ENCODE measurements around the gene ABCB11. TPM values are rescaled to one million over a fixed set of nuclear protein-coding genes. Genes with fewer than 3 reads are reported as not detected.

Gene ABCB11
- total and polyA plus RNA-seq, 10 of the 15 experiments (the other 5 are each of a cell fraction or from before 2014, with no cell fraction given) = not detected

DNA sequence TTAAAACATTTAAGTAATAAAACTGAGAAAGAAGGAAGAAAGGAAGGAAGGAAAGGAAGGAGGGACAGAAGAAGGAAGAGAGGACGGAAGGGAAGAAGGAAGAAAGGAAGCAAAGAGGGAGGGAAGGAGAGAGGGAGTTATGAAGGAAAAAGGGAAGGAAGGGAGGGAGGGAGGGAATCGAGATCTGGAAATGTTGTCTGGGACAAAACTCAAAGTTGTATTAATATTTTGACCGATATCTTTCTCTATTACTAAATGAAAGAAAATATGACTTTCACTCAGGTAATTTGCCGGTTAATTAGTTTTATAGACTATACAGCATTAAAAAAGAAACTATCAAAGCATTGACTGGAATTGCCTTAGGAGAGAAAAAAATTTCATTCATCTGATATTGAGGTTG is 85.6 kb downstream of the ABCB11 start (continued):
- TF ChIP-seq HDGF (IDR thresholded peaks at IDR 0.05) (no peak), ZNF687 (IDR thresholded peaks at IDR 0.05) (no peak), MYB (IDR thresholded peaks at IDR 0.05; ENCODE audit: borderline replicate concordance, low read depth, low read length) (no peak), SUZ12 (IDR thresholded peaks at IDR 0.05; ENCODE audit: unreplicated experiment) (no peak), ZNF217 (IDR thresholded peaks at IDR 0.05) (no peak), SMC3 (IDR thresholded peaks at IDR 0.05; ENCODE audit: borderline replicate concordance, low read length) (no peak), SMAD1 (IDR thresholded peaks at IDR 0.05; ENCODE audit: low read depth, partially characterized antibody) (no peak), CHD1 (IDR thresholded peaks at IDR 0.05; ENCODE audit: low read depth, low read length) (no peak), EZH2 (IDR thresholded peaks at IDR 0.05; ENCODE audit: borderline replicate concordance, control insufficient read depth, low read depth, low read length) (no peak)

DNA sequence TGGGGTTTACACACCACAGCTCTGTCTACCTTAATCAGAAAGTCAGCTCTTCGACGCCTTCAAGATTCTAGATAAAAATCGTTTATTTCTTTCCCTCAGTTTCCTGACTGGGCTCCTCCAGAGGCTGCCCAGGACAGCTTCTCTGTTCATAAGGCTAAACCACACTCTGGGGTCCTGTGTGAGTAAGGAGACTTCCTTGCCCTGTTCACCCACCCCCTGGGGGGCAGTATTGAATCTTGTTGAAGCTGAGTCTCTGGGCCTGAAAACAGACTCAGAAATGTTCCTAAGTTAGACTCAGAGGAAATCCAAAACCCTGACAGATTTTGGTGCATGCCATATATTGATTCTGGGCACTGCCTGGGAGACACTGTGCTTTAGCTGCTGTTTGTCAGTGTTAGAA is 87.1 kb downstream of the ABCB11 start:
- Histone ChIP-seq H3K27ac (ENCODE audit: control insufficient read depth, insufficient read depth) (no peak overlapping the region), H3K4me3 (no peak overlapping the region), H2AFZ (ENCODE audit: control insufficient read depth, low read depth, low read length) (no peak overlapping the region), H3K4me1 (ENCODE audit: control insufficient read depth, insufficient read depth, low read length) (no peaks in the 10 kb centered on the region), H3K9me3 (replicated peaks; ENCODE audit: control insufficient read depth, insufficient read depth, low read length) (no peaks in the 10 kb centered on the region), H3K4me2 (ENCODE audit: control insufficient read depth, insufficient read depth) (no peak overlapping the region), H3K79me2 (ENCODE audit: control insufficient read depth, insufficient read depth, low read length) (no peaks in the 10 kb centered on the region), H3K27me3 (replicated peaks in 1 of 2; ENCODE audit: control insufficient read depth in 2 of 2, insufficient read depth in 2 of 2, low read length in 1 of 2) (0 out of 4 replicates have a peak, but pooled peaks cover 0 to 2% of the 10 kb centered on the region in 2 experiments), H3K36me3 (ENCODE audit: control insufficient read depth in 2 of 2, insufficient read depth in 2 of 2, low read length in 1 of 2) (no peaks in the 10 kb centered on the region), H3K9ac (ENCODE audit: control insufficient read depth, insufficient read depth, low read length) (no peak overlapping the region), H4K20me1 (ENCODE audit: control insufficient read depth, insufficient read depth) (no peaks in the 10 kb centered on the region)
- no peak for DNase-seq (ENCODE audit: low read depth, low spot score)
- ATAC-seq = no peak
- SMC1A ChIA-PET (ENCODE audit: uncharacterized antibody, unreplicated experiment) = no interaction called here
- RAD21 ChIA-PET (ENCODE audit: unreplicated experiment) = no interaction called here
- CTCF ChIA-PET = interaction anchor here (1.0 to 2.2 kb wide), 4 partner anchors 17 to 35 kb away, joined by 3 to 5 read pairs (median 4); no protein-coding TSS in a partner anchor
- POLR2A ChIA-PET = no interaction called here
- in situ Hi-C loops (cut with MboI) = no loop called here
- no TSS peak for BruUV-seq (replicated peaks)
- intact Hi-C loops (cut with micrococcal nuclease; ENCODE audit: unreplicated experiment) = no loop called here
- WGBS (ENCODE audit: insufficient coverage, insufficient replicate concordance, low lambda C conversion rate, missing lambda C conversion rate) = 63% methylated on average over 3 of the region's 3 CpGs
- FAIRE-seq = no peak
- TF ChIP-seq ETV6 (conservative IDR thresholded peaks at IDR 0.05 in 1 of 2, IDR thresholded peaks at IDR 0.05 in 1 of 2; ENCODE audit: borderline replicate concordance in 1 of 2, low read depth in 1 of 2) (no peak), TCF12 (IDR thresholded peaks at IDR 0.05; ENCODE audit: low read depth, low read length) (no peak), BCL11A (IDR thresholded peaks at IDR 0.05; ENCODE audit: low read depth, low read length) (no peak), PML (IDR thresholded peaks at IDR 0.05; ENCODE audit: low read length) (no peak)
- TF ChIP-seq, protein P1, sequence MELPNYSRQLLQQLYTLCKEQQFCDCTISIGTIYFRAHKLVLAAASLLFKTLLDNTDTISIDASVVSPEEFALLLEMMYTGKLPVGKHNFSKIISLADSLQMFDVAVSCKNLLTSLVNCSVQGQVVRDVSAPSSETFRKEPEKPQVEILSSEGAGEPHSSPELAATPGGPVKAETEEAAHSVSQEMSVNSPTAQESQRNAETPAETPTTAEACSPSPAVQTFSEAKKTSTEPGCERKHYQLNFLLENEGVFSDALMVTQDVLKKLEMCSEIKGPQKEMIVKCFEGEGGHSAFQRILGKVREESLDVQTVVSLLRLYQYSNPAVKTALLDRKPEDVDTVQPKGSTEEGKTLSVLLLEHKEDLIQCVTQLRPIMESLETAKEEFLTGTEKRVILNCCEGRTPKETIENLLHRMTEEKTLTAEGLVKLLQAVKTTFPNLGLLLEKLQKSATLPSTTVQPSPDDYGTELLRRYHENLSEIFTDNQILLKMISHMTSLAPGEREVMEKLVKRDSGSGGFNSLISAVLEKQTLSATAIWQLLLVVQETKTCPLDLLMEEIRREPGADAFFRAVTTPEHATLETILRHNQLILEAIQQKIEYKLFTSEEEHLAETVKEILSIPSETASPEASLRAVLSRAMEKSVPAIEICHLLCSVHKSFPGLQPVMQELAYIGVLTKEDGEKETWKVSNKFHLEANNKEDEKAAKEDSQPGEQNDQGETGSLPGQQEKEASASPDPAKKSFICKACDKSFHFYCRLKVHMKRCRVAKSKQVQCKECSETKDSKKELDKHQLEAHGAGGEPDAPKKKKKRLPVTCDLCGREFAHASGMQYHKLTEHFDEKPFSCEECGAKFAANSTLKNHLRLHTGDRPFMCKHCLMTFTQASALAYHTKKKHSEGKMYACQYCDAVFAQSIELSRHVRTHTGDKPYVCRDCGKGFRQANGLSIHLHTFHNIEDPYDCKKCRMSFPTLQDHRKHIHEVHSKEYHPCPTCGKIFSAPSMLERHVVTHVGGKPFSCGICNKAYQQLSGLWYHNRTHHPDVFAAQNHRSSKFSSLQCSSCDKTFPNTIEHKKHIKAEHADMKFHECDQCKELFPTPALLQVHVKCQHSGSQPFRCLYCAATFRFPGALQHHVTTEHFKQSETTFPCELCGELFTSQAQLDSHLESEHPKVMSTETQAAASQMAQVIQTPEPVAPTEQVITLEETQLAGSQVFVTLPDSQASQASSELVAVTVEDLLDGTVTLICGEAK (IDR thresholded peaks at IDR 0.05; ENCODE audit: borderline replicate concordance) = no peak

Measured in GM12878 (cell line).